SU-DHL-6 (cell line): Measurements from ENCODE around the gene INPP5A.

ENCODE experiments used
- H2AFZ ChIP-seq: fragments of 200-600 bp; sonication (generic); 2 replicates; pipeline ENCODE4 v1.6.1; 2014; ENCODE audit warnings: low read depth, mild to moderate bottlenecking, moderate library complexity, mixed read lengths, antibody characterized with exemption, low read length; ENCODE audit not compliant: severe bottlenecking
- H3F3A ChIP-seq: fragments of 200-600 bp; shearing (Covaris generic); 2 replicates; pipeline ENCODE4 v1.6.0; 2016; ENCODE audit warnings: antibody characterized with exemption, mild to moderate bottlenecking; ENCODE audit not compliant: insufficient read depth
- H3K27ac ChIP-seq: fragments of 200-600 bp; sonication (generic); 2 replicates; pipeline ENCODE4 v1.5.1; 2016; ENCODE audit warnings: low read depth, mild to moderate bottlenecking, low read length, moderate library complexity, mixed read lengths
- H3K27me3 ChIP-seq: fragments of 200-600 bp; sonication (generic), shearing (Covaris generic); 2 replicates; pipeline ENCODE4 v1.6.0; 2014; ENCODE audit warnings: mild to moderate bottlenecking, low read length
- H3K36me3 ChIP-seq: fragments of 200-600 bp; sonication (generic); 2 replicates; pipeline ENCODE4 v1.6.1; 2014; ENCODE audit warnings: mild to moderate bottlenecking, low read length, mixed read lengths
- H3K4me2 ChIP-seq: fragments of 300-600, 200-600 bp; shearing (Covaris generic), sonication (generic); 2 replicates; pipeline ENCODE4 v1.6.0; 2014; ENCODE audit warnings: low read length, low read depth, mild to moderate bottlenecking; ENCODE audit not compliant: poor library complexity, severe bottlenecking
- H3K4me3 ChIP-seq: fragments of 200-600 bp; sonication (generic); 2 replicates; pipeline ENCODE4 v1.5.1; 2014; ENCODE audit warnings: antibody characterized with exemption, low read length, mild to moderate bottlenecking, mixed read lengths; ENCODE audit not compliant: insufficient read depth, poor library complexity, severe bottlenecking
- H3K79me2 ChIP-seq: fragments of 200-600 bp; sonication (generic); 2 replicates; pipeline ENCODE4 v1.6.1; 2014; ENCODE audit warnings: mild to moderate bottlenecking, low read length, moderate library complexity; ENCODE audit not compliant: insufficient read depth
- H3K9ac ChIP-seq: fragments of 200-600 bp; sonication (generic); 2 replicates; pipeline ENCODE4 v1.7.0; 2014; ENCODE audit warnings: mild to moderate bottlenecking, low read length
- H3K9me2 ChIP-seq: fragments of 200-600 bp; sonication (generic); replicated peaks from 2 replicates; pipeline ENCODE4 v1.6.1; 2014; ENCODE audit warnings: low read length; ENCODE audit not compliant: insufficient read depth
- H3K9me3 ChIP-seq: fragments of 200-600 bp; sonication (generic); 2 replicates; pipeline ENCODE4 v1.6.1; 2014; ENCODE audit warnings: low read length, mixed read lengths; ENCODE audit not compliant: insufficient read depth
- H4K20me1 ChIP-seq: fragments of 200-600 bp; sonication (generic); 2 replicates; pipeline ENCODE4 v1.6.1; 2014; ENCODE audit warnings: low read depth, mild to moderate bottlenecking, antibody characterized with exemption, low read length, moderate library complexity, mixed read lengths
- CTCF ChIP-seq: fragments of 200-600 bp; sonication (generic); IDR thresholded peaks from one replicate; pipeline ENCODE4 v1.5.1; 2017; ENCODE audit warnings: antibody characterized with exemption, mild to moderate bottlenecking, low read length, moderate library complexity; ENCODE audit not compliant: insufficient read depth, poor library complexity, severe bottlenecking
- EZH2phosphoT487 ChIP-seq: fragments of 200-600 bp; sonication (generic), shearing (Covaris generic); conservative IDR thresholded peaks from 2 replicates; pipeline ENCODE4 v1.6.1; 2018; ENCODE audit warnings: mild to moderate bottlenecking, antibody characterized with exemption, low read length, moderate library complexity, mixed read lengths

The INPP5A gene

GRCh38 chr10:132752961-132753360 lies 215.4 kb downstream of the INPP5A start:
- no peak for TF ChIP-seq EZH2phosphoT487
- no peaks in the 10 kb centered on the region for H3K27me3 ChIP-seq
- no peak overlapping the region for H3K27ac ChIP-seq
- no peaks in the 10 kb centered on the region for H3F3A ChIP-seq
- H3K36me3 ChIP-seq = no peaks in the 10 kb centered on the region
- H3K9me2 ChIP-seq = no peaks in the 10 kb centered on the region
- no peak overlapping the region for H3K4me3 ChIP-seq
- H3K79me2 ChIP-seq = no peaks in the 10 kb centered on the region
- H3K4me2 ChIP-seq = no peak overlapping the region
- H3K9me3 ChIP-seq = no peaks in the 10 kb centered on the region
- no peaks in the 10 kb centered on the region for H4K20me1 ChIP-seq
- no peak overlapping the region for H3K9ac ChIP-seq
- H2AFZ ChIP-seq = no peak overlapping the region

- Histone ChIP-seq H3F3A (no peaks in the 10 kb centered on the region), H3K36me3 (no peaks in the 10 kb centered on the region), H4K20me1 (no peaks in the 10 kb centered on the region), H3K4me2 (no peak overlapping the region), H3K4me3 (no peak overlapping the region), H2AFZ (no peak overlapping the region), H3K27me3 (no peaks in the 10 kb centered on the region), H3K27ac (no peak overlapping the region), H3K9ac (no peak overlapping the region), H3K9me2 (no peaks in the 10 kb centered on the region), H3K9me3 (no peaks in the 10 kb centered on the region), H3K79me2 (no peaks in the 10 kb centered on the region)
- TF ChIP-seq EZH2phosphoT487 (no peak), CTCF (no peak)
Observed at GRCh38 chr10:132753596-132753995, 216.0 kb downstream of the INPP5A start.

- no peak for TF ChIP-seq CTCF
- TF ChIP-seq EZH2phosphoT487 = no peak
- H4K20me1 ChIP-seq = no peaks in the 10 kb centered on the region
Observed at GRCh38 chr10:132754071-132754470, 216.5 kb downstream of the INPP5A start.

GRCh38 chr10:132755166-132755711 lies 217.7 kb downstream of the INPP5A start:
- no peak overlapping the region for H2AFZ ChIP-seq
- H3F3A ChIP-seq = no peaks in the 10 kb centered on the region
- no peaks in the 10 kb centered on the region for H3K27me3 ChIP-seq
- H3K27ac ChIP-seq = no peak overlapping the region
- no peak overlapping the region for H3K4me2 ChIP-seq
- H3K9me3 ChIP-seq = no peaks in the 10 kb centered on the region
- no peak overlapping the region for H3K9ac ChIP-seq
- H3K4me3 ChIP-seq = no peak overlapping the region
- no peaks in the 10 kb centered on the region for H4K20me1 ChIP-seq
- no peaks in the 10 kb centered on the region for H3K9me2 ChIP-seq
- no peaks in the 10 kb centered on the region for H3K36me3 ChIP-seq
- TF ChIP-seq EZH2phosphoT487 = no peak
- no peak for TF ChIP-seq CTCF
- H3K79me2 ChIP-seq = no peaks in the 10 kb centered on the region

More at GRCh38 chr10:132754071-132754470, 216.5 kb downstream of the INPP5A start:
- Histone ChIP-seq H3K9me3 (no peaks in the 10 kb centered on the region), H3K9ac (no peak overlapping the region), H3K27ac (no peak overlapping the region), H3K27me3 (no peaks in the 10 kb centered on the region), H2AFZ (no peak overlapping the region), H3K9me2 (no peaks in the 10 kb centered on the region), H3K4me3 (no peak overlapping the region), H3K79me2 (no peaks in the 10 kb centered on the region), H3K36me3 (no peaks in the 10 kb centered on the region), H3F3A (no peaks in the 10 kb centered on the region), H3K4me2 (no peak overlapping the region)
